IPS-20b (cell line): ENCODE data around the gene GLYR1.

Source experiments
- H3K27ac ChIP-seq: one replicate; pipeline ENCODE4 v1.5.1; 2013; ENCODE audit warnings: low read length
- H3K27me3 ChIP-seq: 2 replicates; pipeline ENCODE4 v1.6.1; 2013; ENCODE audit warnings: mild to moderate bottlenecking, low read length, inconsistent platforms; ENCODE audit not compliant: insufficient read depth
- H3K36me3 ChIP-seq: 2 replicates; pipeline ENCODE4 v1.6.1; 2013; ENCODE audit warnings: low read depth, mild to moderate bottlenecking, inconsistent platforms, low read length, moderate library complexity; ENCODE audit not compliant: insufficient read depth
- H3K4me1 ChIP-seq: 2 replicates; pipeline ENCODE4 v1.6.1; 2013; ENCODE audit warnings: mild to moderate bottlenecking, control low read depth, inconsistent platforms, low read length, moderate library complexity; ENCODE audit not compliant: insufficient read depth
- H3K4me3 ChIP-seq: 2 replicates; pipeline ENCODE4 v1.5.1; 2013; ENCODE audit warnings: mild to moderate bottlenecking, low read length, inconsistent platforms
- H3K9ac ChIP-seq: 2 replicates; pipeline ENCODE4 v1.6.1; 2013; ENCODE audit warnings: low read depth, mild to moderate bottlenecking, inconsistent platforms, low read length, moderate library complexity
- H3K9me3 ChIP-seq: 2 replicates; pipeline ENCODE4 v1.6.1; 2013; ENCODE audit warnings: mild to moderate bottlenecking, low read depth, low read length, inconsistent platforms; ENCODE audit not compliant: insufficient read depth

Gene GLYR1

GRCh38 chr16:4859900-4860255 lies 12.8 kb upstream of the GLYR1 start:
- H3K4me3 ChIP-seq: no peak overlapping the region
- H3K9ac ChIP-seq: no peak overlapping the region
- no peak overlapping the region for H3K27ac ChIP-seq
- H3K36me3 ChIP-seq: peaks cover 97% of the 10 kb centered on the region
- H3K27me3 ChIP-seq: no peaks in the 10 kb centered on the region
- H3K9me3 ChIP-seq: no peaks in the 10 kb centered on the region
- H3K4me1 ChIP-seq: no peaks in the 10 kb centered on the region

GRCh38 chr16:4859190-4859899 lies 12.3 kb upstream of the GLYR1 start:
- Histone ChIP-seq H3K9me3 (no peaks in the 10 kb centered on the region), H3K4me3 (no peak overlapping the region), H3K27ac (no peak overlapping the region), H3K9ac (no peak overlapping the region), H3K4me1 (no peaks in the 10 kb centered on the region), H3K27me3 (no peaks in the 10 kb centered on the region), H3K36me3 (peaks cover 98% of the 10 kb centered on the region)

GRCh38 chr16:4855804-4856203 lies 8.7 kb upstream of the GLYR1 start:
- Histone ChIP-seq H3K9me3 (no peaks in the 10 kb centered on the region), H3K27ac (no peak overlapping the region), H3K4me3 (no peak overlapping the region), H3K36me3 (peaks cover 82% of the 10 kb centered on the region), H3K4me1 (no peaks in the 10 kb centered on the region), H3K9ac (no peak overlapping the region), H3K27me3 (no peaks in the 10 kb centered on the region)

- Histone ChIP-seq H3K27ac (no peak overlapping the region), H3K4me1 (no peaks in the 10 kb centered on the region), H3K9ac (no peak overlapping the region), H3K4me3 (no peak overlapping the region), H3K36me3 (peaks cover 77% of the 10 kb centered on the region), H3K27me3 (no peaks in the 10 kb centered on the region), H3K9me3 (no peaks in the 10 kb centered on the region)
These were observed 8.3 kb upstream of the GLYR1 start for GRCh38 chr16:4855371-4855770.

GRCh38 chr16:4852221-4852872 lies 5.3 kb upstream of the GLYR1 start:
- Histone ChIP-seq H3K27ac (no peak overlapping the region), H3K4me1 (peaks cover 11% of the 10 kb centered on the region; the same call in 1 of the 2 replicates), H3K9me3 (no peaks in the 10 kb centered on the region), H3K27me3 (no peaks in the 10 kb centered on the region), H3K36me3 (peaks cover 47% of the 10 kb centered on the region), H3K9ac (no peak overlapping the region), H3K4me3 (no peak overlapping the region)

- Histone ChIP-seq H3K9ac (no peak overlapping the region), H3K27ac (no peak overlapping the region), H3K27me3 (no peaks in the 10 kb centered on the region)
These were observed 3.1 kb upstream of the GLYR1 start for GRCh38 chr16:4850211-4850610.

GRCh38 chr16:4847774-4848587 lies 893 bp upstream of the GLYR1 start:
- Histone ChIP-seq H3K27ac (no peak overlapping the region), H3K4me3 (peak overlapping the region; percentile 84), H3K9me3 (no peaks in the 10 kb centered on the region), H3K36me3 (peaks cover 32% of the 10 kb centered on the region), H3K27me3 (no peaks in the 10 kb centered on the region), H3K9ac (peak overlapping the region; percentile 76; the same call in 1 of the 2 replicates), H3K4me1 (peaks cover 19% of the 10 kb centered on the region; the same call in 1 of the 2 replicates)

More at GRCh38 chr16:4850211-4850610, 3.1 kb upstream of the GLYR1 start:
- Histone ChIP-seq H3K4me3 (no peak overlapping the region), H3K4me1 (peaks cover 19% of the 10 kb centered on the region; the same call in 1 of the 2 replicates), H3K9me3 (no peaks in the 10 kb centered on the region), H3K36me3 (peaks cover 34% of the 10 kb centered on the region)

- H3K9me3 ChIP-seq: no peaks in the 10 kb centered on the region
- peaks cover 19% of the 10 kb centered on the region; the same call in 1 of the 2 replicates for H3K4me1 ChIP-seq
- H3K36me3 ChIP-seq: peaks cover 41% of the 10 kb centered on the region
- peak overlapping the region; percentile 84; the same call in 1 of the 2 replicates for H3K9ac ChIP-seq
- peak overlapping the region; percentile 84 for H3K4me3 ChIP-seq
- H3K27ac ChIP-seq: no peak overlapping the region
- H3K27me3 ChIP-seq: no peaks in the 10 kb centered on the region
These were observed 586 bp downstream of the GLYR1 start for GRCh38 chr16:4846503-4846900.

GRCh38 chr16:4840984-4841383 lies 6.1 kb downstream of the GLYR1 start:
- H3K27ac ChIP-seq: no peak overlapping the region
- H3K27me3 ChIP-seq: no peaks in the 10 kb centered on the region
- no peaks in the 10 kb centered on the region for H3K9me3 ChIP-seq
- peaks cover 5% of the 10 kb centered on the region; the same call in 1 of the 2 replicates for H3K4me1 ChIP-seq
- H3K36me3 ChIP-seq: peaks cover 93% of the 10 kb centered on the region
- no peak overlapping the region for H3K4me3 ChIP-seq
- H3K9ac ChIP-seq: no peak overlapping the region

- H3K4me1 ChIP-seq: no peaks in the 10 kb centered on the region
These were observed 7.1 kb downstream of the GLYR1 start for GRCh38 chr16:4839942-4840341.

GRCh38 chr16:4837733-4838501 lies 9.2 kb downstream of the GLYR1 start:
- Histone ChIP-seq H3K27me3 (no peaks in the 10 kb centered on the region), H3K9ac (no peak overlapping the region), H3K36me3 (peaks cover 84% of the 10 kb centered on the region), H3K4me3 (no peak overlapping the region), H3K27ac (no peak overlapping the region), H3K4me1 (no peaks in the 10 kb centered on the region), H3K9me3 (no peaks in the 10 kb centered on the region)

More at GRCh38 chr16:4839942-4840341, 7.1 kb downstream of the GLYR1 start:
- Histone ChIP-seq H3K4me3 (no peak overlapping the region), H3K36me3 (peaks cover 85% of the 10 kb centered on the region), H3K9ac (no peak overlapping the region), H3K9me3 (no peaks in the 10 kb centered on the region), H3K27me3 (no peaks in the 10 kb centered on the region), H3K27ac (no peak overlapping the region)
